ENCODE data around the gene NFIX.

Gene NFIX

GRCh38 chr19:13071444-13072187, 76.3 kb downstream of the NFIX start:
- TF ChIP-seq, protein P1, sequence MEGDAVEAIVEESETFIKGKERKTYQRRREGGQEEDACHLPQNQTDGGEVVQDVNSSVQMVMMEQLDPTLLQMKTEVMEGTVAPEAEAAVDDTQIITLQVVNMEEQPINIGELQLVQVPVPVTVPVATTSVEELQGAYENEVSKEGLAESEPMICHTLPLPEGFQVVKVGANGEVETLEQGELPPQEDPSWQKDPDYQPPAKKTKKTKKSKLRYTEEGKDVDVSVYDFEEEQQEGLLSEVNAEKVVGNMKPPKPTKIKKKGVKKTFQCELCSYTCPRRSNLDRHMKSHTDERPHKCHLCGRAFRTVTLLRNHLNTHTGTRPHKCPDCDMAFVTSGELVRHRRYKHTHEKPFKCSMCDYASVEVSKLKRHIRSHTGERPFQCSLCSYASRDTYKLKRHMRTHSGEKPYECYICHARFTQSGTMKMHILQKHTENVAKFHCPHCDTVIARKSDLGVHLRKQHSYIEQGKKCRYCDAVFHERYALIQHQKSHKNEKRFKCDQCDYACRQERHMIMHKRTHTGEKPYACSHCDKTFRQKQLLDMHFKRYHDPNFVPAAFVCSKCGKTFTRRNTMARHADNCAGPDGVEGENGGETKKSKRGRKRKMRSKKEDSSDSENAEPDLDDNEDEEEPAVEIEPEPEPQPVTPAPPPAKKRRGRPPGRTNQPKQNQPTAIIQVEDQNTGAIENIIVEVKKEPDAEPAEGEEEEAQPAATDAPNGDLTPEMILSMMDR (IDR thresholded peaks at IDR 0.05; ENCODE audit: insufficient read depth, low read depth, low read length, missing control alignments) = no peak
- DNase-seq (ENCODE audit: low read depth) = no peak
- H3K4me3 ChIP-seq (ENCODE audit: low read length) = no peak overlapping the region

DNA sequence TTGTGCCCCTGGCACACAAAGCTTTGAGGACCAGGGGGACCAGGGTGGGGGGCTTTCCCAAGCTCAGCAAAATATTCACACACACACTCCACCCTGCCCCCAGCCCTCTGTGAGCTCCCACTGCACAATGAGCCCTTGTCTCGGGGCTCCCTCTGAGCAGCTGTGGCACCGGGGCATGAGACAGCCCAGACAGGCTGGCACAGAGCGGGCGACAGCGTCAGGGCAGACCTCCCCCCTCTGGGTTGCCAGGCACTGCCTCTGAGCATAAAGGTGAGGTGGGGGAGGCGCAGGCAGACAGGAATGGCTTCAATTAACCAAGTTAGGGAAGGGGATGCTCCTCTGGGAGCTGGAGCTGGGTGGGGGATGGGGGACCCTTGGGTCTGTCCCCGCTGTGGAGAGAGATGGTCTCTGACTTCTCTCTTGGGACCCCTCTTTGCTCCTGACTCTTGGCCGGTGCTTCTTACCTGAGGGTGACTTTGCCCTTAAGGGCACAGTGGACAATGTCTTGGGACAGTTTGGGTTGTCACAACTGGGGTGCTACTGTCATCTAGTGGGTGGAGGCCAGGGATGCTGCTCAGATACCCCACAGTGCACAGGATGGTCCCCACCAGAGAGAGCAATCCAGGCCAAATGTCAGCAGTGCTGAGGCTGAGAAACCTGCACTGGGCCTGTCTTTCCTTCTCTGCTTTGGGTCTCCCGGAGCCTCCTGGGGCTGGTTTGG, 77.1 kb downstream of the NFIX start:
- no peak overlapping the region for H3K4me3 ChIP-seq (ENCODE audit: low read length)
- TF ChIP-seq, protein P1 (IDR thresholded peaks at IDR 0.05; ENCODE audit: insufficient read depth, low read depth, low read length, missing control alignments) = no peak
- DNase-seq (ENCODE audit: low read depth) = no peak

- no peak overlapping the region for H3K4me3 ChIP-seq (ENCODE audit: low read length)
- no peak for DNase-seq (ENCODE audit: low read depth)
- TF ChIP-seq, protein P1 (IDR thresholded peaks at IDR 0.05; ENCODE audit: insufficient read depth, low read depth, low read length, missing control alignments) = no peak
Observed at GRCh38 chr19:13073263-13073662, 78.0 kb downstream of the NFIX start.

DNA sequence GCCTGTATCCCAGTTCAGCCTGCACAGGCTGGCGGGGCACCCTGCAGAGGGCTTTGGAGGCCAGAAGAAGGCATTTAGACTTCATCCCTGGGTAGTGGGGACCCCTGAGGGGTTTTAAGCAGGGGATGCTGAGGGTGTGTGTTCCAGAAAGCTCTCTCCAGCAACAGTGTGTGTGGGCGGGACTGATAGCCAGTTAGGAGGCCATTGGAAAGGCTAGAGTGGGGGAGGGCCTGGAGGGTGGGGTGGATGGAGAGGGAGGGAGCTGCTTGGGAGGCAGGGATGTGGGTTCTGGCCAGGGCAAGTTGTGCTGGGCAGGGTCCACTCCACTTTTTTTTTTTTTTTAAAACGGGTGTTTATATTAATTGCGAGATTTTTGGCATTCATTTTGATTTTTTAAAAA, 79.1 kb downstream of the NFIX start:
- H3K4me3 ChIP-seq (ENCODE audit: low read length) = no peak overlapping the region
- DNase-seq (ENCODE audit: low read depth) = no peak
- TF ChIP-seq, protein P1 (IDR thresholded peaks at IDR 0.05; ENCODE audit: insufficient read depth, low read depth, low read length, missing control alignments) = no peak

- TF ChIP-seq, protein P1 (IDR thresholded peaks at IDR 0.05; ENCODE audit: insufficient read depth, low read depth, low read length, missing control alignments) = no peak
- no peak for DNase-seq (ENCODE audit: low read depth)
- no peak overlapping the region for H3K4me3 ChIP-seq (ENCODE audit: low read length)
Observed at GRCh38 chr19:13076320-13076719, 81.0 kb downstream of the NFIX start.

DNA sequence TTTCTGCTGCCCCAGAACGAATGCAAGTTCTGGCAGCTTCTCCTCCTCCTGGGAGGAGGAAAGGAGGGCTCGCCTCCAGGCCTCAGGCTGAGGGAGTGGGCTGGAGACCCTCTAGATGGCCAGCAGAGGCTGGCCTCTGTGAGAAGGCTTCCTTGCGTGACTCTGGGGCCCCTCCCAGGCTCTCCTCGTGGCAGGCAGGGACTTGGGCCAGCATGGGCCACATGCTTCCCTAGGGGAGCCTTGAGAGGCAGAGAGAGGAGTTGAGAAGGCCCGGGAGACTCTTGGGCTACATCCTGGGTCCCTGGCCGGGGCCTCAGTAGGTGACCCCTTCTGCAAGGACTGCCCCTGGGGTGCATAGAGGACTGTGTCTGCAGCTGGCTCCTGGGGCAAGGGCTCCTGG, 81.5 kb downstream of the NFIX start:
- TF ChIP-seq, protein P1 (IDR thresholded peaks at IDR 0.05; ENCODE audit: insufficient read depth, low read depth, low read length, missing control alignments) = no peak
- H3K4me3 ChIP-seq (ENCODE audit: low read length) = no peak overlapping the region
- no peak for DNase-seq (ENCODE audit: low read depth)
